Breast epithelium (tissue), 4 donors: Measurements from ENCODE around the gene PRR5L. TPM values are rescaled to one million over a fixed set of nuclear protein-coding genes. Genes with fewer than 3 reads are reported as not detected.

ENCODE experiments used
- DNase-seq, 2 donors: peaks; one replicate each; pipeline ENCODE4 v3.0.0-alpha.2; 2019; ENCODE audit warnings: low spot score in 2 of 2
- H3K27ac ChIP-seq, 2 donors: fragments of 200-600 bp; sonication (generic) in 1 of 2; one replicate each; pipeline ENCODE4 v1.5.1; 2016 to 2019; ENCODE audit warnings: mild to moderate bottlenecking in 1 of 2
- H3K27me3 ChIP-seq, 2 donors: fragments of 200-600 bp; sonication (generic) in 1 of 2; one replicate each; pipeline versions ENCODE4 v1.5.1 to v1.6.0; 2017 to 2019; ENCODE audit warnings: control low read depth in 1 of 2, mild to moderate bottlenecking in 1 of 2
- H3K36me3 ChIP-seq: fragments of 200-600 bp; one replicate; pipeline ENCODE4 v1.5.1; 2019
- H3K4me1 ChIP-seq, 2 donors: fragments of 200-600 bp; sonication (generic); one replicate each; pipeline ENCODE4 v1.5.1; 2016 to 2019; ENCODE audit warnings: control low read depth in 1 of 2
- H3K4me3 ChIP-seq, 3 donors: fragments of 200-600 bp; sonication (generic); 1 replicate in 2 of 3; 2 replicates in 1 of 3; pipeline ENCODE4 v1.5.1; 2016 to 2019; ENCODE audit warnings: mild to moderate bottlenecking in 3 of 3, moderate library complexity in 2 of 3
- H3K9me3 ChIP-seq, 2 donors: fragments of 200-600 bp; sonication (generic) in 1 of 2; one replicate each; pipeline ENCODE4 v1.5.1; 2016 to 2019; ENCODE audit warnings: control low read depth in 1 of 2
- POLR2A ChIP-seq: fragments of 450-650 bp; IDR thresholded peaks from one replicate; pipeline ENCODE4 v1.6.1; 2016; ENCODE audit warnings: antibody characterized with exemption, mild to moderate bottlenecking, moderate library complexity
- POLR2AphosphoS5 ChIP-seq, 3 donors: sonication (generic); formaldehyde crosslinking; IDR thresholded peaks; one replicate each; pipeline ENCODE4 v1.6.1; 2017; ENCODE audit warnings: antibody characterized with exemption in 3 of 3
- intact Hi-C: fragments of 100-400 bp; cut with DNase I; formaldehyde crosslinking; loops from one replicate; pipeline ENCODE4 v1.15.1; 2023; ENCODE audit warnings: low total_unique reads
- total RNA-seq, 3 donors: library from RNA; depleted of rRNA; stranded (reverse); fragments of >200 nt; gene quantifications; one replicate each; pipeline ENCODE4 v1.1.0, GENCODE V29; 2016
- TF ChIP-seq, protein P1 (sequence below), 3 donors: fragments of 450-650 bp; IDR thresholded peaks; one replicate each; pipeline ENCODE4 v1.5.1; 2016 to 2017; ENCODE audit warnings: antibody characterized with exemption in 3 of 3, mild to moderate bottlenecking in 3 of 3, moderate library complexity in 3 of 3

The PRR5L gene
- total RNA-seq, 3 donors from 2014 or later, result 5.6 to 16.1 (median 16.0) TPM

DNA sequence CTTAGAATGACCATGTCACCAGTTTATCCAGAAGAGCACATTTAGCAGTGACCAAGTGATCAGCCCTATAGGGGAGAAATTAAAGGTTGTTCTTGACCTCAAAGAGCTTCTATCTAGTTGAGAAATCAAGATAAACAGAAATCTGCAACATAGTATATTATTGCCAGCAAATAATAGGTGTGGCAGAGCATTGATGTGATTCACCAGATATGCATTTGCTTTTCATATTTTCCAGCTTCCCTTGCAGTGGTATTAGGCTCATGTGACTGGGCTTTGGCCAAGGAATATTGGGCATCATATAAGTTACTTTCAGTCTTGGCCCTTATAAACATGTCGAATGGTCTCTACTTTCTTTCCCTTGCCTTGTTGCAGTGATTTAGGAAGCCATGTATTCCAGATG lies 41.4 kb upstream of the PRR5L start:
- no peak overlapping the region for H3K27ac ChIP-seq
- peaks cover 4 to 5% of the 10 kb centered on the region in 2 donors for H3K9me3 ChIP-seq
- TF ChIP-seq POLR2A (no peak), POLR2AphosphoS5 (IDR thresholded peaks at IDR 0.05) (no peak)
- TF ChIP-seq, protein P1, sequence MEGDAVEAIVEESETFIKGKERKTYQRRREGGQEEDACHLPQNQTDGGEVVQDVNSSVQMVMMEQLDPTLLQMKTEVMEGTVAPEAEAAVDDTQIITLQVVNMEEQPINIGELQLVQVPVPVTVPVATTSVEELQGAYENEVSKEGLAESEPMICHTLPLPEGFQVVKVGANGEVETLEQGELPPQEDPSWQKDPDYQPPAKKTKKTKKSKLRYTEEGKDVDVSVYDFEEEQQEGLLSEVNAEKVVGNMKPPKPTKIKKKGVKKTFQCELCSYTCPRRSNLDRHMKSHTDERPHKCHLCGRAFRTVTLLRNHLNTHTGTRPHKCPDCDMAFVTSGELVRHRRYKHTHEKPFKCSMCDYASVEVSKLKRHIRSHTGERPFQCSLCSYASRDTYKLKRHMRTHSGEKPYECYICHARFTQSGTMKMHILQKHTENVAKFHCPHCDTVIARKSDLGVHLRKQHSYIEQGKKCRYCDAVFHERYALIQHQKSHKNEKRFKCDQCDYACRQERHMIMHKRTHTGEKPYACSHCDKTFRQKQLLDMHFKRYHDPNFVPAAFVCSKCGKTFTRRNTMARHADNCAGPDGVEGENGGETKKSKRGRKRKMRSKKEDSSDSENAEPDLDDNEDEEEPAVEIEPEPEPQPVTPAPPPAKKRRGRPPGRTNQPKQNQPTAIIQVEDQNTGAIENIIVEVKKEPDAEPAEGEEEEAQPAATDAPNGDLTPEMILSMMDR (IDR thresholded peaks at IDR 0.05), result no peak
- no peaks in the 10 kb centered on the region for H3K36me3 ChIP-seq
- H3K27me3 ChIP-seq, result no peaks in the 10 kb centered on the region
- intact Hi-C loops, result no loop called here
- no peaks in the 10 kb centered on the region for H3K4me1 ChIP-seq
- H3K4me3 ChIP-seq, result no peak overlapping the region
- DNase-seq, result no peak

DNA sequence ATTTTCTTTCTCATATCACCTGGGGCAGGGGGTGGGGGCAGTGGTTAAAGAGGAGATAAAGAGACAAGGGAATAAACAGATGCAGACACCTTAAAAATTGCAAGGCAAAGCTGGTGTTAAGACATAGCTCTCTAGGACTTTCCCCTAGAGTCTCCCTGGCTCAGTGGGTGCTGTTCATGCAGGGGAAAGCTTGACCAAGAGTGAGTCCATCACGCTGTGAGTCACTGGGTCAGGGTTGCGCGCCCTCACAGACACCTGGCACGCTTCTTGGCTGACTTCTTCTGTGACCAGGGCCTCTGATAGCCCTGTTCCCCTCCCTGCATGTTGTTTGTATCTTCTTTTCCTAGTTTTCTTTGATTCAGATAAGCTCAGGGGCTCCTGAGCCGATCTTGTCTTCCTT lies 38.7 kb upstream of the PRR5L start:
- H3K4me1 ChIP-seq, result no peaks in the 10 kb centered on the region
- DNase-seq, result no peak
- TF ChIP-seq POLR2A (no peak), POLR2AphosphoS5 (IDR thresholded peaks at IDR 0.05) (no peak)
- TF ChIP-seq, protein P1 (IDR thresholded peaks at IDR 0.05), result no peak
- H3K27ac ChIP-seq, result no peak overlapping the region
- H3K36me3 ChIP-seq, result no peaks in the 10 kb centered on the region
- H3K9me3 ChIP-seq, result peaks cover 0 to 4% of the 10 kb centered on the region in 2 donors
- intact Hi-C loops, result no loop called here
- no peaks in the 10 kb centered on the region for H3K27me3 ChIP-seq
- H3K4me3 ChIP-seq, result no peak overlapping the region

DNA sequence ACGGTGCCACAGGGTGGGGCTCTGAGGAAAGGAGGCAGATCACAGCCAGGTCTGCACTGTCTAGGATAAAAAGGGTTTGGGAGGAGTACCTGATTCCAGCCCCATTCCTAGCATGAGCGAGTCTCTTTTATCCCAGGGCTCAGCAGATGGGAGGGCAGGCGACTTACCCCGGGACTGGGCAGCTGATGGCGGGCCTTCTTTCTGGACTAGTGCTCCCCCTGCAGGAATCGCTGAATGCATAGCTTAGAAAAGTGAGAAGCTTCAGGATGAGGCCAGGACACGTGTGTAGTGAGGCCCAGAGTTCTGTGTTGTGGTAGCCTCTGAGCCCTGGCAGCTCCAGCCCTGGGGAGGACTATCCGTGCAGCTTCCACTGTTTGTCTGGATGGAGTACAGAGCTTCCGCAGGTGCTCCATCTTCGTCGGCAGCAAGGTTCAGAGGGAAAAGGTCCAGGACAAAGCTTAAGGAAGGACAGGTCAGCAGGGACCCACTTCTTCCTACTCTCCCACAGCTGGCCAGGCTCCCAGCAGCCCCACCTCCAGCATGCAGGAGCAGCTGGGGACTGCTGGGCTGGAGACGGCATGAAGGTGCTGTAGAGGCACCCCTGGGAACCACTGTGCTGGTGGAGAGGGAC lies 37.2 kb upstream of the PRR5L start:
- H3K9me3 ChIP-seq, result peaks cover 0 to 4% of the 10 kb centered on the region in 2 donors
- no peaks in the 10 kb centered on the region for H3K27me3 ChIP-seq
- TF ChIP-seq POLR2AphosphoS5 (IDR thresholded peaks at IDR 0.05) (no peak), POLR2A (no peak)
- TF ChIP-seq, protein P1 (IDR thresholded peaks at IDR 0.05), result peak in 2 of 3 donors; percentile 20 to 43
- no peak overlapping the region for H3K4me3 ChIP-seq
- H3K4me1 ChIP-seq, result no peaks in the 10 kb centered on the region
- no peaks in the 10 kb centered on the region for H3K36me3 ChIP-seq
- no peak for DNase-seq
- intact Hi-C loops, result no loop called here
- no peak overlapping the region for H3K27ac ChIP-seq

DNA sequence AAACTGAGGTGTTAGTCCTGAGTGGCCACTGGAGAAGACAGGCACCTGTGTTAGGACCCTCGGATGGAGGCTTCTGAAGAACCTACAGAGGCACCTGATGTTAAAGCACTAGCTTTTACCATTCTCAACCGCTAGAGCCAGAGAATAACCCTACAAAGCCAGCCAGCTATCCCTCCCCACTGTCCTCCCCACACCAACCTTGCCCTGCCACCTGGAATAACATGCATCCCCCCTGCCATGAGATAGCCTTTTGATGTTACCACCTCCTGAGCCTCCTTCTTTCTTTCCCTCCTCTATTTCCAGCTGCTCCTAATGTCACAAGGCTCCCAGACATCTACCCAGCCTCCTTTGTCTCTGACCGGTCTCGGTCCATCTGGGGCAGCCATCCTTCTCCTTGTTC lies 35.0 kb upstream of the PRR5L start:
- no peaks in the 10 kb centered on the region for H3K36me3 ChIP-seq
- intact Hi-C loops, result no loop called here

More for the DNA sequence above, 35.0 kb upstream of the PRR5L start:
- Histone ChIP-seq H3K9me3 (peaks cover 0 to 3% of the 10 kb centered on the region in 2 donors), H3K27ac (no peak overlapping the region), H3K4me1 (no peaks in the 10 kb centered on the region), H3K4me3 (no peak overlapping the region), H3K27me3 (no peaks in the 10 kb centered on the region)
- no peak for DNase-seq
- TF ChIP-seq POLR2AphosphoS5 (IDR thresholded peaks at IDR 0.05) (no peak), POLR2A (no peak)
- TF ChIP-seq, protein P1 (IDR thresholded peaks at IDR 0.05), result no peak
